BLaER1 treated with 17β-estradiol and CSF1 and Interleukin-3, amounts not matched to agents 10 nM and 100 nM (cell line): ENCODE measurements around the gene SOX12.
"Not testable (repeated sequence)": the region's sequence is repeated elsewhere in the genome, so short reads cannot be mapped to it uniquely, and the experiment has no call there.

Experiments
- H3K27ac ChIP-seq, 11 experiments: shearing (Covaris generic); formaldehyde crosslinking; 2 replicates each; pipeline ENCODE4 v1.8.1; 2022
- H3K27me3 ChIP-seq, 11 experiments: shearing (Covaris generic); formaldehyde crosslinking; 2 replicates each; pipeline ENCODE4 v1.8.1; 2022
- H3K36me3 ChIP-seq, 11 experiments: shearing (Covaris generic); formaldehyde crosslinking; 2 replicates each; pipeline ENCODE4 v1.8.1; 2022
- H3K4me1 ChIP-seq, 10 experiments: shearing (Covaris generic); formaldehyde crosslinking; 2 replicates each; pipeline ENCODE4 v1.8.1; 2022
- H3K4me2 ChIP-seq, 11 experiments: shearing (Covaris generic); formaldehyde crosslinking; 2 replicates each; pipeline ENCODE4 v1.8.1; 2022
- H3K4me3 ChIP-seq, 10 experiments: shearing (Covaris generic); formaldehyde crosslinking; 2 replicates each; pipeline ENCODE4 v1.8.1; 2022
- H3K9ac ChIP-seq, 11 experiments: shearing (Covaris generic); formaldehyde crosslinking; 2 replicates each; pipeline ENCODE4 v1.8.1; 2022
- H3K9me3 ChIP-seq, 11 experiments: shearing (Covaris generic); formaldehyde crosslinking; replicated peaks in 1 of 11; 2 replicates each; pipeline ENCODE4 v1.8.1; 2022
- H4K20me1 ChIP-seq, 11 experiments: shearing (Covaris generic); formaldehyde crosslinking; 2 replicates each; pipeline ENCODE4 v1.8.1; 2022
- Cebpa-rat ChIP-seq, 11 experiments: shearing (Covaris generic); IDR thresholded peaks; 2 replicates each; pipeline ENCODE4 v1.8.1; 2022

SOX12 gene

GRCh38 chr20:375265-375889, 50.0 kb downstream of the SOX12 start:
- H3K9ac ChIP-seq: 0 out of 22 replicates have a peak overlapping the region, but pooled peaks of 1 of the 11 experiments have one; percentile 6
- H3K4me1 ChIP-seq: peaks cover 46 to 80% (median 76%) of the 10 kb centered on the region in 10 experiments
- H3K27ac ChIP-seq: peak overlapping the region in 3 of 11 experiments; percentile 30 to 48 (median 34); a peak in 5 of 22 replicates
- peak overlapping the region in 2 of 11 experiments; percentile 6 to 7; a peak in 4 of 22 replicates for H3K4me2 ChIP-seq
- TF ChIP-seq Cebpa-rat (IDR thresholded peaks at IDR 0.05): no peak
- H3K9me3 ChIP-seq: no peaks in the 10 kb centered on the region
- no peaks in the 10 kb centered on the region for H3K36me3 ChIP-seq
- H4K20me1 ChIP-seq: no peaks in the 10 kb centered on the region
- H3K4me3 ChIP-seq: no peak overlapping the region
- H3K27me3 ChIP-seq: no peaks in the 10 kb centered on the region

GRCh38 chr20:376089-376488, 50.7 kb downstream of the SOX12 start:
- TF ChIP-seq Cebpa-rat (IDR thresholded peaks at IDR 0.05): no peak
- H3K4me1 ChIP-seq: peaks cover 43 to 73% (median 69%) of the 10 kb centered on the region in 10 experiments

GRCh38 chr20:376750-377149, 51.4 kb downstream of the SOX12 start:
- peak overlapping the region in 3 of 11 experiments; percentile 35 to 100 (median 42); a peak in 5 of 22 replicates for H3K27ac ChIP-seq
- H4K20me1 ChIP-seq: no peaks in the 10 kb centered on the region
- H3K9me3 ChIP-seq: no peaks in the 10 kb centered on the region
- no peak overlapping the region for H3K4me3 ChIP-seq
- H3K27me3 ChIP-seq: no peaks in the 10 kb centered on the region
- H3K4me1 ChIP-seq: peaks cover 37 to 67% (median 63%) of the 10 kb centered on the region in 10 experiments
- TF ChIP-seq Cebpa-rat (IDR thresholded peaks at IDR 0.05): no peak
- H3K36me3 ChIP-seq: no peaks in the 10 kb centered on the region
- H3K4me2 ChIP-seq: peak overlapping the region in 5 of 11 experiments; percentile 1 to 25 (median 9); a peak in 2 of 22 replicates
- no peak overlapping the region for H3K9ac ChIP-seq

More at GRCh38 chr20:376089-376488, 50.7 kb downstream of the SOX12 start:
- H3K27me3 ChIP-seq: no peaks in the 10 kb centered on the region
- peak overlapping the region in 2 of 11 experiments; percentile 7 to 25; a peak in 4 of 22 replicates for H3K4me2 ChIP-seq
- H3K9me3 ChIP-seq: no peaks in the 10 kb centered on the region
- H4K20me1 ChIP-seq: no peaks in the 10 kb centered on the region
- no peaks in the 10 kb centered on the region for H3K36me3 ChIP-seq
- H3K27ac ChIP-seq: peak overlapping the region in 3 of 11 experiments; percentile 42 to 100 (median 48); a peak in 4 of 22 replicates
- H3K4me3 ChIP-seq: no peak overlapping the region
- H3K9ac ChIP-seq: no peak overlapping the region

- H3K4me3 ChIP-seq, H3K36me3 ChIP-seq, H4K20me1 ChIP-seq, H3K27me3 ChIP-seq, H3K9ac ChIP-seq, H3K9me3 ChIP-seq: not testable (repeated sequence)
- H3K4me2 ChIP-seq: peak overlapping the region in 2 of 11 experiments; percentile 53 to 88; a peak in 2 of 22 replicates
- peak overlapping the region in 3 of 11 experiments; percentile 91 to 100 (median 99); a peak in 6 of 22 replicates for H3K27ac ChIP-seq
- H3K4me1 ChIP-seq: peaks cover 35 to 65% (median 61%) of the 10 kb centered on the region in 10 experiments
Observed at GRCh38 chr20:377578-377977, 52.2 kb downstream of the SOX12 start.

GRCh38 chr20:378961-379336, 53.6 kb downstream of the SOX12 start:
- TF ChIP-seq Cebpa-rat (IDR thresholded peaks at IDR 0.05): no peak
- H3K9ac ChIP-seq: peak overlapping the region in 4 of 11 experiments; percentile 18 to 100 (median 28); a peak in 5 of 22 replicates

More at GRCh38 chr20:378961-379336, 53.6 kb downstream of the SOX12 start:
- Histone ChIP-seq H3K4me3 (no peak overlapping the region), H3K4me1 (peaks cover 27 to 65% (median 59%) of the 10 kb centered on the region in 10 experiments), H3K4me2 (peak overlapping the region in 9 of 11 experiments; percentile 15 to 88 (median 51); a peak in 11 of 22 replicates), H3K27me3 (no peaks in the 10 kb centered on the region), H3K27ac (peak overlapping the region in 4 of 11 experiments; percentile 13 to 100 (median 95); a peak in 7 of 22 replicates), H4K20me1 (peaks cover 20 to 21% (median 20%) of the 10 kb centered on the region in 11 experiments; a peak in 21 of 22 replicates), H3K36me3 (peaks cover 0 to 19% (median 9%) of the 10 kb centered on the region in 11 experiments; a peak in 15 of 22 replicates), H3K9me3 (no peaks in the 10 kb centered on the region)
